OCI-LY7 (cell line): ENCODE results near the gene REXO1. TPM values are rescaled to one million over a fixed set of nuclear protein-coding genes. Genes with fewer than 3 reads are reported as not detected.

ENCODE experiments used
- BruUV-seq: library from RNA; stranded (reverse); fragments of 400-500 nt; replicated peaks from 2 replicates; lab custom pipeline; 2021; lab: Mats Ljungman, UMichigan
- CTCF ChIA-PET: fragments of 300-600 bp; sonication (Branson Sonifier 250); formaldehyde crosslinking; loops from one replicate; lab custom pipeline; 2022; ENCODE audit warnings: antibody characterized with exemption; ENCODE audit not compliant: unreplicated experiment; lab: Charles Lee
- POLR2A ChIA-PET: fragments of 300-600 bp; sonication (Branson Sonifier 250); formaldehyde crosslinking; loops from one replicate; lab custom pipeline; 2022; ENCODE audit warnings: antibody characterized with exemption; lab: Charles Lee
- DNase-seq: peaks from one replicate; pipeline ENCODE4 v3.0.0-alpha.2; 2015; ENCODE audit warnings: low spot score
- H2AFZ ChIP-seq: fragments of 200-600 bp; sonication (generic), shearing (Covaris generic); 2 replicates; pipeline ENCODE4 v1.6.1; 2014; ENCODE audit warnings: mild to moderate bottlenecking, antibody characterized with exemption, low read length, moderate library complexity
- H3K27ac ChIP-seq: fragments of 200-600 bp; sonication (generic); 2 replicates; pipeline ENCODE4 v1.5.1; 2014; ENCODE audit warnings: mixed run types, low read depth, mild to moderate bottlenecking, moderate library complexity, low read length, inconsistent platforms; ENCODE audit not compliant: poor library complexity, severe bottlenecking
- H3K36me3 ChIP-seq: fragments of 200-600 bp; sonication (generic); 2 replicates; pipeline ENCODE4 v1.6.1; 2014; ENCODE audit warnings: mild to moderate bottlenecking, antibody characterized with exemption, low read length, moderate library complexity, mixed read lengths; ENCODE audit not compliant: insufficient read depth
- H3K4me1 ChIP-seq: fragments of 200-600 bp; sonication (generic); 2 replicates; pipeline ENCODE4 v1.5.1; 2014; ENCODE audit warnings: mild to moderate bottlenecking, low read length; ENCODE audit not compliant: insufficient read depth, poor library complexity, severe bottlenecking
- H3K4me2 ChIP-seq: fragments of 200-600 bp; sonication (generic); 2 replicates; pipeline ENCODE4 v1.6.1; 2014; ENCODE audit warnings: mild to moderate bottlenecking, low read length
- H3K4me3 ChIP-seq: fragments of 200-600 bp; sonication (generic); 2 replicates; pipeline ENCODE4 v1.5.1; 2014; ENCODE audit warnings: mild to moderate bottlenecking, low read depth, low read length; ENCODE audit not compliant: poor library complexity, severe bottlenecking
- H3K79me2 ChIP-seq: fragments of 200-600 bp; sonication (generic); 2 replicates; pipeline ENCODE4 v1.6.1; 2016; ENCODE audit warnings: low read depth, mild to moderate bottlenecking, low read length, moderate library complexity, mixed read lengths; ENCODE audit not compliant: insufficient read depth
- H3K9me2 ChIP-seq: fragments of 200-600 bp; sonication (generic); 2 replicates; pipeline ENCODE4 v1.6.1; 2016; ENCODE audit warnings: mild to moderate bottlenecking, low read length, mixed read lengths; ENCODE audit not compliant: insufficient read depth
- H3K9me3 ChIP-seq: fragments of 200-600 bp; sonication (generic); 2 replicates; pipeline ENCODE4 v1.6.1; 2014; ENCODE audit warnings: mild to moderate bottlenecking, mixed run types, low read length, mixed read lengths
- H4K20me1 ChIP-seq: fragments of 200-600 bp; sonication (generic); 2 replicates; pipeline ENCODE4 v1.6.1; 2014; ENCODE audit warnings: mild to moderate bottlenecking, antibody characterized with exemption, low read length, moderate library complexity, mixed read lengths; ENCODE audit not compliant: insufficient read depth
- CTCF ChIP-seq: fragments of 200-600 bp; sonication (generic); conservative IDR thresholded peaks from 2 replicates; pipeline ENCODE4 v1.5.1; 2014; ENCODE audit warnings: mild to moderate bottlenecking, antibody characterized with exemption, low read length, moderate library complexity, mixed read lengths
- EZH2phosphoT487 ChIP-seq: fragments of 200-600 bp; sonication (generic); IDR thresholded peaks from 2 replicates; pipeline ENCODE4 v1.6.1; 2018; ENCODE audit warnings: low read depth, borderline replicate concordance, mild to moderate bottlenecking, mixed run types, antibody characterized with exemption, low read length, moderate library complexity, mixed read lengths
- intact Hi-C: fragments of 100-400 bp; cut with micrococcal nuclease; formaldehyde crosslinking; loops from one replicate; pipeline ENCODE4 v1.10.0; 2022; ENCODE audit not compliant: unreplicated experiment
- total RNA-seq, 2 experiments: library from RNA; depleted of rRNA in 1 of 2; stranded (reverse); fragments of >200 nt in 1 of 2; shearing (Covaris generic) in 1 of 2; gene quantifications; 2 replicates each; pipeline ENCODE4 v1.2.3, GENCODE V29; 2014 to 2022

The REXO1 gene
- total RNA-seq, 2 experiments from 2014 or later: 24.0 to 52.8 TPM

- H3K36me3 ChIP-seq: peaks cover 2% of the 10 kb centered on the region; the same call in 1 of the 2 replicates
- CTCF ChIA-PET: no interaction called here
- H3K27ac ChIP-seq: no peak overlapping the region
- TF ChIP-seq CTCF (no peak), EZH2phosphoT487 (no peak)
- no peak for DNase-seq
- H2AFZ ChIP-seq: no peak overlapping the region
- H3K4me2 ChIP-seq: no peak overlapping the region
- POLR2A ChIA-PET: no interaction called here
- no peaks in the 10 kb centered on the region for H4K20me1 ChIP-seq
- H3K4me3 ChIP-seq: no peak overlapping the region
- no peaks in the 10 kb centered on the region for H3K9me2 ChIP-seq
- BruUV-seq: no TSS peak
- intact Hi-C loops: loop anchor here (5.0 kb wide), 1 partner anchor 202 kb away; the partner anchor contains the start of gene UQCR11
- peaks cover 18% of the 10 kb centered on the region for H3K4me1 ChIP-seq
- no peaks in the 10 kb centered on the region for H3K9me3 ChIP-seq
- no peaks in the 10 kb centered on the region for H3K79me2 ChIP-seq
These were observed 38.6 kb downstream of the REXO1 start for GRCh38 chr19:1809678-1810077.

- Histone ChIP-seq H2AFZ (no peak overlapping the region), H3K79me2 (no peaks in the 10 kb centered on the region), H3K27ac (no peak overlapping the region), H3K36me3 (no peaks in the 10 kb centered on the region), H4K20me1 (no peaks in the 10 kb centered on the region), H3K9me3 (no peaks in the 10 kb centered on the region), H3K4me3 (no peak overlapping the region), H3K9me2 (no peaks in the 10 kb centered on the region), H3K4me2 (no peak overlapping the region), H3K4me1 (peaks cover 13% of the 10 kb centered on the region)
- ChIA-PET POLR2A (no interaction called here), CTCF (no interaction called here)
- no TSS peak for BruUV-seq
- TF ChIP-seq EZH2phosphoT487 (no peak), CTCF (no peak)
- no peak for DNase-seq
- intact Hi-C loops: no loop called here
These were observed 39.9 kb downstream of the REXO1 start for GRCh38 chr19:1808395-1808731.

DNA sequence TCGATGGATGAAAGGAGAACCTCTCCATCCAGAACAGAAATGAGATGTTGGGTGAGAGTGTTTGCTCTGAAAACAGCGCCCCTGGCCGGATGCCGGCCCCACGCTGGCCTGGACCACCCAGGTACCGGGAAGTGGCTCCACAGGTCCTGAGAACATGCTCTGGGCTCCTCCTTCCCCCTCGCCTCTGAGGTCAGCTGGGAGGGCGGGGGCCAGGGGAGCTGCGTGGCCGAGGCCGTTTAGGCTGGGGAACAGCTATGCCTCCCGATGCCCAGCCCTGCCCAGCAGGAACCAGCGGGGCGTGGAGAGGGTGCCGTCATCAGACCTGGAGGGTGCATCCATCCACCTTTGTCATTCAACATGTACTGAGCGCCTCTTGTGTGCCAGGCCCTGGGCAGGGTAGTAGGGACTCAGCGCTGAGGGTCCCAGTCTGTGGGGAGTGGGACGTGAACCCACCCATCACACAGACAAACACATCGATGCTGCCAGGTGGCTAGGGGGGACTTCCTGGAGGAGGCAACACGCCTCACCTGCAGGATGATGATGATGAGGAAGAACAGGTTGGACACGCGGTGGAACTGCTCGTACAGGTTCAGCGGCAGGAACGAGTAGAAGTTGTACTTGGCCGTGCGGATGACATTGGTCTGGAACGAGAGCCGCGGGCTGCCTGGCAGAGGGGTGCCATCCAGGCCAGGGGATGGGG, 40.4 kb downstream of the REXO1 start:
- H3K36me3 ChIP-seq: no peaks in the 10 kb centered on the region
- intact Hi-C loops: no loop called here
- DNase-seq: no peak

More for the DNA sequence above, 40.4 kb downstream of the REXO1 start:
- TF ChIP-seq EZH2phosphoT487 (no peak), CTCF (no peak)
- Histone ChIP-seq H2AFZ (no peak overlapping the region), H3K4me1 (peaks cover 8% of the 10 kb centered on the region), H3K4me2 (no peak overlapping the region), H3K4me3 (no peak overlapping the region), H3K27ac (no peak overlapping the region), H3K9me2 (no peaks in the 10 kb centered on the region), H3K9me3 (no peaks in the 10 kb centered on the region), H3K79me2 (no peaks in the 10 kb centered on the region), H4K20me1 (no peaks in the 10 kb centered on the region)
- ChIA-PET CTCF (no interaction called here), POLR2A (no interaction called here)
- BruUV-seq: no TSS peak
